Measurements from ENCODE around the gene ST14. TPM values are rescaled to one million over a fixed set of nuclear protein-coding genes. Genes with fewer than 3 reads are reported as not detected.

Gene ST14
- total RNA-seq, 1 experiment from 2014 or later = 0.30 TPM

- DNase-seq (ENCODE audit: low spot score) = no peak
- intact Hi-C loops (cut with micrococcal nuclease; ENCODE audit: unreplicated experiment) = loop anchor here (10.0 kb wide), 1 partner anchor 356 kb away; no protein-coding TSS in a partner anchor
- ChIA-PET POLR2A (ENCODE audit: low non-redundant PET) (interaction anchor here (0.6 kb wide), 1 partner anchor 173 kb away, joined by 5 read pairs; no protein-coding TSS in a partner anchor), CTCF (no interaction called here)
- no peaks in the 10 kb centered on the region for H3K9me3 ChIP-seq (ENCODE audit: low read depth, low read length, poor library complexity, severe bottlenecking)
- H3K27me3 ChIP-seq (replicated peaks; ENCODE audit: insufficient read depth, low read depth, low read length, poor library complexity) = no peaks in the 10 kb centered on the region
- H3K36me3 ChIP-seq (ENCODE audit: insufficient read depth, low read length, poor library complexity, severe bottlenecking) = no peaks in the 10 kb centered on the region
- TF ChIP-seq, protein P1, sequence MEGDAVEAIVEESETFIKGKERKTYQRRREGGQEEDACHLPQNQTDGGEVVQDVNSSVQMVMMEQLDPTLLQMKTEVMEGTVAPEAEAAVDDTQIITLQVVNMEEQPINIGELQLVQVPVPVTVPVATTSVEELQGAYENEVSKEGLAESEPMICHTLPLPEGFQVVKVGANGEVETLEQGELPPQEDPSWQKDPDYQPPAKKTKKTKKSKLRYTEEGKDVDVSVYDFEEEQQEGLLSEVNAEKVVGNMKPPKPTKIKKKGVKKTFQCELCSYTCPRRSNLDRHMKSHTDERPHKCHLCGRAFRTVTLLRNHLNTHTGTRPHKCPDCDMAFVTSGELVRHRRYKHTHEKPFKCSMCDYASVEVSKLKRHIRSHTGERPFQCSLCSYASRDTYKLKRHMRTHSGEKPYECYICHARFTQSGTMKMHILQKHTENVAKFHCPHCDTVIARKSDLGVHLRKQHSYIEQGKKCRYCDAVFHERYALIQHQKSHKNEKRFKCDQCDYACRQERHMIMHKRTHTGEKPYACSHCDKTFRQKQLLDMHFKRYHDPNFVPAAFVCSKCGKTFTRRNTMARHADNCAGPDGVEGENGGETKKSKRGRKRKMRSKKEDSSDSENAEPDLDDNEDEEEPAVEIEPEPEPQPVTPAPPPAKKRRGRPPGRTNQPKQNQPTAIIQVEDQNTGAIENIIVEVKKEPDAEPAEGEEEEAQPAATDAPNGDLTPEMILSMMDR (conservative IDR thresholded peaks at IDR 0.05; ENCODE audit: low read depth, low read length) = no peak
- no peak for TF ChIP-seq EZH2 (IDR thresholded peaks at IDR 0.05; ENCODE audit: borderline replicate concordance, low read depth, low read length, poor library complexity, severe bottlenecking)
- H3K27ac ChIP-seq (ENCODE audit: low read depth, low read length, poor library complexity, severe bottlenecking) = no peak overlapping the region
- H3K4me3 ChIP-seq (ENCODE audit: low read depth, low read length, poor library complexity, severe bottlenecking) = no peak overlapping the region
- H3K4me1 ChIP-seq (ENCODE audit: insufficient read depth, low read length, poor library complexity, severe bottlenecking) = no peaks in the 10 kb centered on the region
- no TSS peak for BruUV-seq (replicated peaks)
Measured at GRCh38 chr11:130151196-130151595, 8.4 kb upstream of the ST14 start.

DNA sequence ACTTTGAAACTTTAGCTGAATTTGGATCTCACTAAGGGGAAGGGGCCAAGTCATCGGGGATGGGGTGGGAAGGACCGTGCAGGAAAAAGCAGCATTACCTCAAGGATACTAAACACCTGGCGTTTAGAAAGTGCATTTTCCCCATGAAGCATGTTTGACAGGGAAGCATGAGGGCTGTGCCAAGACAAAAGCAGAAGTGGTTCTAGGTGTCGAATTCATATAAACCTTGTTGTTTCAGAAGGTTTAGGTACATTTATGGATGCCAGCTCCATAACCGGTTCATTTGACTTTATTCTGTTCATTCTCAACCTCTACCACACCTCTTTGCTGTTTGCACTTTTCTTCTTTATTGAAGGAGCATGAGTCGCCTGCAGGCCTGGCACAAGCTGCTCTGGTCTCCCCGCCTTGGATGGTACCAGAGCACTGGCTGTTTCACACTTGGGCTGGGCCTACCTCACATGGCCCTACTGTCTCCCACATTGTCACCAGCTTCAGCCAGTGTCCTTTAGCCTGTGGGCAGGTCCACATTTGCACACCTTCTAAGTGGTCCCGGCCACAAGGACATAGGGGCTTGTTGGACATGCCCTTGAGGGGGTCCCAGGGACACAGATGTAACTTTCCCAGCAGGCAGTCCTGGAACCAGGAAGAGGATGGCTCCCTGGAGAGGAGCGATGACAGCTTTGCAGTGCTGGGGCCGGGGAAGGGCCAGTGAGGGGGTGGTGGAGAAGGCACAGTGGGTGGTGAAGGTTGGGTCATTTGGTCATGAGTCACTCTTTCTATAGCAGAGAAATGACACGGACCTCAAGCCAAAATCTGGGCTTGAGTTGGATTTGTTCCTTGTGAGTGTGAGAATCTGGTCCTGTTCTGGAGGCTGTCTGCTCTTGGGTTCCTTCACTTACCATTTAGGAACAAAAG, 3.2 kb upstream of the ST14 start:
- H3K4me3 ChIP-seq (ENCODE audit: low read depth, low read length, poor library complexity, severe bottlenecking) = no peak overlapping the region
- ChIA-PET POLR2A (ENCODE audit: low non-redundant PET) (no interaction called here), CTCF (no interaction called here)
- BruUV-seq (replicated peaks) = no TSS peak
- H3K27ac ChIP-seq (ENCODE audit: low read depth, low read length, poor library complexity, severe bottlenecking) = no peak overlapping the region
- TF ChIP-seq, protein P1 (conservative IDR thresholded peaks at IDR 0.05; ENCODE audit: low read depth, low read length) = no peak
- TF ChIP-seq EZH2 (IDR thresholded peaks at IDR 0.05; ENCODE audit: borderline replicate concordance, low read depth, low read length, poor library complexity, severe bottlenecking) = no peak
- H3K4me1 ChIP-seq (ENCODE audit: insufficient read depth, low read length, poor library complexity, severe bottlenecking) = peaks cover 9% of the 10 kb centered on the region
- no peaks in the 10 kb centered on the region for H3K9me3 ChIP-seq (ENCODE audit: low read depth, low read length, poor library complexity, severe bottlenecking)
- H3K27me3 ChIP-seq (replicated peaks; ENCODE audit: insufficient read depth, low read depth, low read length, poor library complexity) = peaks cover 38% of the 10 kb centered on the region
- intact Hi-C loops (cut with micrococcal nuclease; ENCODE audit: unreplicated experiment) = loop anchor here (10.0 kb wide), 1 partner anchor 362 kb away; no protein-coding TSS in a partner anchor
- no peak for DNase-seq (ENCODE audit: low spot score)
- H3K36me3 ChIP-seq (ENCODE audit: insufficient read depth, low read length, poor library complexity, severe bottlenecking) = no peaks in the 10 kb centered on the region

DNA sequence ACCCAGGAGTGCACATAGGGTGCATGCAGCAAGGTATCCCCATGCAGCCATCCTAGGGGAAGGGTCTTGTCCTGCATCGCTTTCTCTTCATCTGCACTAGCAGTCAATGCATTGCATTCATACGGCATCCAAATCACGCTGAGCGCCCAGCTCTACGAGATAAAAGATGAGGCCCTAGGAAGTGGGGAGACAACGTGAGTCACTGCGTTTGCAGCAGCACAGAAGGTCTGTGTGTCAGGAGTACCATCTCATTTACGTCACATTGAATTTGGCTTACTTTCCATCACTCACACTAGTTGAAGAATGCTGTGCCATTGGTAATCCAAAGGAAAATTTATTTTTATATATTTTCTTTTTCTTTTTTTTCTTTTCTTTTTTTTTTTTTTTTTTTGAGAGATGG, 2.5 kb upstream of the ST14 start:
- BruUV-seq (replicated peaks) = no TSS peak
- ChIA-PET CTCF (no interaction called here), POLR2A (ENCODE audit: low non-redundant PET) (no interaction called here)
- Histone ChIP-seq H3K9me3 (ENCODE audit: low read depth, low read length, poor library complexity, severe bottlenecking) (no peaks in the 10 kb centered on the region), H3K27me3 (replicated peaks; ENCODE audit: insufficient read depth, low read depth, low read length, poor library complexity) (peaks cover 46% of the 10 kb centered on the region), H3K4me1 (ENCODE audit: insufficient read depth, low read length, poor library complexity, severe bottlenecking) (peaks cover 9% of the 10 kb centered on the region), H3K27ac (ENCODE audit: low read depth, low read length, poor library complexity, severe bottlenecking) (no peak overlapping the region), H3K36me3 (ENCODE audit: insufficient read depth, low read length, poor library complexity, severe bottlenecking) (no peaks in the 10 kb centered on the region), H3K4me3 (ENCODE audit: low read depth, low read length, poor library complexity, severe bottlenecking) (no peak overlapping the region)
- no peak for TF ChIP-seq EZH2 (IDR thresholded peaks at IDR 0.05; ENCODE audit: borderline replicate concordance, low read depth, low read length, poor library complexity, severe bottlenecking)
- TF ChIP-seq, protein P1 (conservative IDR thresholded peaks at IDR 0.05; ENCODE audit: low read depth, low read length) = no peak
- intact Hi-C loops (cut with micrococcal nuclease; ENCODE audit: unreplicated experiment) = loop anchor here (10.0 kb wide), 1 partner anchor 362 kb away; no protein-coding TSS in a partner anchor
- DNase-seq (ENCODE audit: low spot score) = no peak
